Testis (tissue), 3 donors: ENCODE results near the gene CENPK. TPM values are rescaled to one million over a fixed set of nuclear protein-coding genes. Genes with fewer than 3 reads are reported as not detected.

Experiments
- DNase-seq: peaks from one replicate; pipeline ENCODE4 v3.0.0-alpha.2; 2019
- H3K27ac ChIP-seq, 2 donors: fragments of 200-600 bp; sonication (generic); one replicate each; pipeline ENCODE4 v1.5.1; 2019
- H3K27me3 ChIP-seq: fragments of 200-600 bp; sonication (generic); one replicate; pipeline ENCODE4 v1.5.1; 2019
- H3K36me3 ChIP-seq: fragments of 200-600 bp; sonication (generic); one replicate; pipeline ENCODE4 v1.5.1; 2017; ENCODE audit warnings: low read depth; ENCODE audit errors: missing control alignments
- H3K4me1 ChIP-seq: fragments of 200-600 bp; sonication (generic); one replicate; pipeline ENCODE4 v1.5.1; 2019
- H3K4me3 ChIP-seq, 2 donors: fragments of 200-600 bp; sonication (generic); one replicate each; pipeline ENCODE4 v1.5.1; 2017 to 2019
- H3K9me3 ChIP-seq: fragments of 200-600 bp; sonication (generic); one replicate; pipeline ENCODE4 v1.5.1; 2017
- CTCF ChIP-seq, 3 experiments: fragments of 450-650 bp in 2 of 3; fragments of 200-600 bp in 1 of 3; sonication (generic) in 1 of 3; IDR thresholded peaks; one replicate each; pipeline ENCODE4 v1.5.1; 2016 to 2019; ENCODE audit warnings: antibody characterized with exemption in 3 of 3, mild to moderate bottlenecking in 2 of 3, moderate library complexity in 1 of 3
- POLR2A ChIP-seq: fragments of 450-650 bp; IDR thresholded peaks from one replicate; pipeline ENCODE4 v1.6.1; 2017; ENCODE audit warnings: antibody characterized with exemption, mild to moderate bottlenecking, moderate library complexity
- WGBS, 2 donors: methylation state at CpG; one replicate each; pipeline ENCODE4 v1.1.5; 2018; 5-methylcytosine and 5-hydroxymethylcytosine counted together
- intact Hi-C: fragments of 100-400 bp; cut with DNase I; formaldehyde crosslinking; loops from one replicate; pipeline ENCODE4 v1.15.1; 2023; ENCODE audit warnings: low total_unique reads
- polyA plus RNA-seq: library from polyadenylated mRNA; stranded (reverse); fragments of 350-450 nt; fragmentation: Illumina TruSeq; extraction: RNeasy Lipid Tissue Mini Kit (QIAGEN cat#74804); gene quantifications from one replicate; pipeline ENCODE4 v1.2.3, GENCODE V29; 2014; ENCODE audit warnings: low read depth, low replicate concordance; ENCODE audit not compliant: insufficient read depth
- total RNA-seq, 2 donors: library from RNA; depleted of rRNA; stranded (reverse); fragments of >200 nt; gene quantifications; one replicate each; pipeline ENCODE4 v1.2.3, GENCODE V29; 2016

The CENPK gene
- total and polyA plus RNA-seq, 3 donors from 2014 or later: 12.5 to 45.9 (median 17.0) TPM

- intact Hi-C loops: loop anchor here (10.0 kb wide), 2 partner anchors 521 to 671 kb away; no protein-coding TSS in a partner anchor
- H3K4me1 ChIP-seq: peaks cover 6% of the 10 kb centered on the region
- no peaks in the 10 kb centered on the region for H3K36me3 ChIP-seq
- peak overlapping the region; percentile 15 to 36 for H3K4me3 ChIP-seq
- no peak for DNase-seq
- TF ChIP-seq CTCF (IDR thresholded peaks at IDR 0.05) (no peak), POLR2A (no peak)
- WGBS, 2 donors: 64 to 83% methylated on average over 5 to 27 of the region's 28 CpGs
- H3K9me3 ChIP-seq: no peaks in the 10 kb centered on the region
- no peaks in the 10 kb centered on the region for H3K27me3 ChIP-seq
- no peak overlapping the region for H3K27ac ChIP-seq
These were observed 77.6 kb downstream of the CENPK start for GRCh38 chr5:65485405-65485804.

- 15 to 27% methylated on average over 3 of the region's 3 CpGs for WGBS, 2 donors
- DNase-seq: no peak
- Histone ChIP-seq H3K36me3 (no peaks in the 10 kb centered on the region), H3K27me3 (no peaks in the 10 kb centered on the region), H3K4me1 (peaks cover 6% of the 10 kb centered on the region), H3K27ac (peak overlapping the region; percentile 86 to 96), H3K4me3 (no peak overlapping the region), H3K9me3 (no peaks in the 10 kb centered on the region)
- no peak for TF ChIP-seq POLR2A
- peak; percentile 42 to 56 (median 49) for TF ChIP-seq CTCF (IDR thresholded peaks at IDR 0.05)
- intact Hi-C loops: loop anchor here (10.0 kb wide), 2 partner anchors 519 to 669 kb away; no protein-coding TSS in a partner anchor
These were observed 79.2 kb downstream of the CENPK start for GRCh38 chr5:65483546-65484346.

DNA sequence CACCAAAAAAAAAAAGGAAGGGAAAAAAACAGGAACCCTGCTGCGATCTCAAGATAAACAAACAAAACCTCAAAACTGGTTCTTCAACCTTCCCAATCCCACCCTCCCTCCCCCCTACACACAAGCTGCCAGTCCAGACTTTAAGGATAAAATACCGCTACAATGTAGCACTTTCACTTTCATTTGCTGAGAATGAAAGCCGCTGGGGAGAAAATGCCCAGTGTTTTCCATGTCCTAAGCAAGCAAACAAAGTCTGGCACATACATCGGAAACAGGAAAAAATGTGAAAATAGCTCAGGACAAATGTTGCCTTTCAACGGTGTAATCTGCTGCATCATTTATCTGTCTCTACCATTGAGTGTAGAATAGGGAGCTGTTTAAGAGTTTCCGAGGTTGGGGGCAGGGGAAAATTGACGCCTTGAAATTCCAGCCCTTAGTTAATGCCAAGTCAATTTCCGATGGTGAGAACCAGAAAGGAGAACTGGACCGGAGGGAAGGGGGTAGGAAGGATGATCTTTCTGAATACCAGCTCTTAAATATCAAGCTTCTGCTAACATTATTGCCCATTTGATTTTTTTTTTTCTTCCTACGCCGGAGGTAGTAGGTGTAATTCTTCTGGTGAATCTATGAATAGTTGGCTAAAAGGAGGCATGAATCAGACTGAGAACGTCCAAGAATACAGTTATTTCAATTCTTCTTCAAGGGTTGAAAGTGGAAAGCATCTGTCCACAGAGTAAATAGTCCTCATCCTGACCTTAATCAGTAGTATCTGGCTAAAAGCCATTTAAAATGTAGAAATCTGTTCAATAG is 80.0 kb downstream of the CENPK start:
- intact Hi-C loops: loop anchor here (10.0 kb wide), 2 partner anchors 518 to 668 kb away; no protein-coding TSS in a partner anchor
- no peaks in the 10 kb centered on the region for H3K36me3 ChIP-seq
- H3K4me3 ChIP-seq: peak overlapping the region; percentile 57 to 69
- peak; percentile 44 for DNase-seq
- no peaks in the 10 kb centered on the region for H3K27me3 ChIP-seq
- peak overlapping the region; percentile 86 to 96 for H3K27ac ChIP-seq
- H3K4me1 ChIP-seq: peaks cover 6% of the 10 kb centered on the region
- WGBS, 2 donors: 0 to 1% methylated on average over 12 of the region's 12 CpGs
- TF ChIP-seq POLR2A: no peak
- no peak for TF ChIP-seq CTCF (IDR thresholded peaks at IDR 0.05)
- no peaks in the 10 kb centered on the region for H3K9me3 ChIP-seq

DNA sequence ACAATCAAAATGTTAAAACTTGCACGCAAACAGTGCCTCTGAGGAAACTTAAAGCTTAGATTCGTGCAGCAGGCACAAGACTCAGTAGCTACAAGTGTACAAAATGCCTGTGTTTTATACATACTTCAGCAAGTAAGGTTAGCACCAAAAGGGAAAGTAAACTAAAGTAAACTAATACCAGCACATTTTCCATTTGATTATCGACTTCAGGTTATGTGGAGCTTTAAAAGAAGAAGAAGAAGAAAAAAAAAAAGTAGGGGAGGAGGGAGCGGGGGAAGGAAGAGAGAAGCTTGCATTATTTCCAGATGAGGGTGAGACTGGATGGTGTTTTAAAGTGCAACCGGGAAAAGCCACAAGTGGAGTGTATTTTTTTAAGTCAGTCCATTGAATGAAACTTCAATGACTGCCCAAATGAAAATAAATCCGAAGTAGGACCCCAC is 80.7 kb downstream of the CENPK start:
- no peak for TF ChIP-seq CTCF (IDR thresholded peaks at IDR 0.05)
- no peak for TF ChIP-seq POLR2A
- Histone ChIP-seq H3K36me3 (no peaks in the 10 kb centered on the region), H3K4me1 (peaks cover 6% of the 10 kb centered on the region), H3K9me3 (no peaks in the 10 kb centered on the region), H3K4me3 (peak overlapping the region; percentile 57 to 69), H3K27ac (peak overlapping the region; percentile 86 to 96), H3K27me3 (no peaks in the 10 kb centered on the region)
- intact Hi-C loops: loop anchor here (10.0 kb wide), 2 partner anchors 518 to 668 kb away; no protein-coding TSS in a partner anchor
- whole genome bisulfite sequencing, 2 donors: 0% methylated on average over 6 of the region's 6 CpGs
- no peak for DNase-seq
